Panc1 (cell line): ENCODE measurements around the gene NET1. TPM values are rescaled to one million over a fixed set of nuclear protein-coding genes. Genes with fewer than 3 reads are reported as not detected.

Experiments
- ATAC-seq: fragments of 200-7000 bp; cut with Tn5 transposase; 2 replicates; pipeline ENCODE4 v1.9.1; 2020; ENCODE audit warnings: mild to moderate bottlenecking, moderate library complexity
- BruUV-seq: library from RNA; stranded (reverse); fragments of 400-500 nt; replicated peaks from 2 replicates; lab custom pipeline; 2021; lab: Mats Ljungman, UMichigan
- CTCF ChIA-PET: fragments of 300-600 bp; sonication (Branson Sonifier 250); formaldehyde crosslinking; loops from one replicate; lab custom pipeline; 2022; ENCODE audit warnings: antibody characterized with exemption; lab: Charles Lee
- POLR2A ChIA-PET: fragments of 300-600 bp; sonication (Branson Sonifier 250); formaldehyde crosslinking; loops from one replicate; lab custom pipeline; 2022; ENCODE audit warnings: antibody characterized with exemption; lab: Charles Lee
- DNase-seq: peaks from one replicate; pipeline ENCODE4 v3.0.0-alpha.2; 2010; ENCODE audit warnings: low read depth, low spot score
- H3K27ac ChIP-seq: 2 replicates; pipeline ENCODE4 v1.5.1; 2011; ENCODE audit warnings: mild to moderate bottlenecking, low read length, inconsistent platforms
- H3K27me3 ChIP-seq: fragments of 200-500 bp; sonication (Bioruptor generic); 2 replicates; pipeline ENCODE4 v1.6.0; 2014; ENCODE audit warnings: low read length, inconsistent platforms; ENCODE audit not compliant: control insufficient read depth, insufficient read depth
- H3K36me3 ChIP-seq: fragments of 200-500 bp; sonication (Bioruptor generic); 2 replicates; pipeline ENCODE4 v1.5.1; 2014; ENCODE audit warnings: inconsistent platforms, mild to moderate bottlenecking, low read length, moderate library complexity; ENCODE audit not compliant: control insufficient read depth, insufficient read depth
- H3K4me1 ChIP-seq: 2 replicates; pipeline ENCODE4 v1.5.1; 2011; ENCODE audit warnings: inconsistent platforms, mild to moderate bottlenecking, low read length, moderate library complexity; ENCODE audit not compliant: control insufficient read depth, insufficient read depth
- H3K4me3 ChIP-seq, 2 experiments: 2 replicates each; pipeline ENCODE4 v1.5.1; 2011 to 2012; ENCODE audit warnings: low read depth in 2 of 2, low read length in 2 of 2, mild to moderate bottlenecking in 2 of 2, inconsistent platforms in 1 of 2, moderate library complexity in 1 of 2
- H3K9me3 ChIP-seq: fragments of 200-500 bp; sonication (Bioruptor generic); 2 replicates; pipeline ENCODE4 v1.5.1; 2014; ENCODE audit warnings: low read depth, mild to moderate bottlenecking, inconsistent platforms, low read length, moderate library complexity; ENCODE audit not compliant: control insufficient read depth, insufficient read depth
- CTCF ChIP-seq: fragments of 450-650 bp; IDR thresholded peaks from 2 replicates; pipeline ENCODE4 v1.5.1; 2017; ENCODE audit warnings: mild to moderate bottlenecking
- POLR2AphosphoS5 ChIP-seq: IDR thresholded peaks from 2 replicates; pipeline ENCODE4 v1.6.1; 2012; ENCODE audit warnings: mild to moderate bottlenecking, low read depth, low read length, moderate library complexity
- REST ChIP-seq, 2 experiments: IDR thresholded peaks; 2 replicates each; pipeline ENCODE4 v1.6.1; 2011 to 2012; ENCODE audit warnings: low read depth in 2 of 2, control low read depth in 1 of 2, low read length in 1 of 2, mild to moderate bottlenecking in 1 of 2, moderate library complexity in 1 of 2; ENCODE audit not compliant: insufficient read depth in 1 of 2
- SIN3A ChIP-seq: IDR thresholded peaks from 2 replicates; pipeline ENCODE4 v1.6.1; 2012; ENCODE audit warnings: low read depth, mild to moderate bottlenecking, low read length, moderate library complexity, borderline replicate concordance; ENCODE audit not compliant: insufficient read depth
- TCF7L2 ChIP-seq: IDR thresholded peaks from 2 replicates; pipeline ENCODE4 v1.6.1; 2011; ENCODE audit warnings: mild to moderate bottlenecking, low read depth, low read length, inconsistent platforms
- in situ Hi-C: cut with HindIII; loops from 2 replicates; pipeline ENCODE4 v1.10.0; 2016; ENCODE audit warnings: low sequenced_read_pairs, low pct_unique_long_range_greater_than_20kb
- intact Hi-C: fragments of 100-400 bp; cut with micrococcal nuclease; formaldehyde crosslinking; loops from one replicate; pipeline ENCODE4 v1.10.0; 2022; ENCODE audit not compliant: unreplicated experiment
- total RNA-seq: library from RNA; stranded (reverse); gene quantifications from one replicate; pipeline ENCODE4 v1.2.1, GENCODE V29; 2021; ENCODE audit not compliant: unreplicated experiment

NET1 gene
- total RNA-seq, 1 experiment from 2014 or later: 28.6 TPM

GRCh38 chr10:5464546-5464945, 52.2 kb downstream of the NET1 start:
- Histone ChIP-seq H3K4me1 (no peaks in the 10 kb centered on the region), H3K36me3 (no peaks in the 10 kb centered on the region), H3K27ac (no peak overlapping the region), H3K27me3 (no peaks in the 10 kb centered on the region), H3K4me3 (no peak overlapping the region), H3K9me3 (no peaks in the 10 kb centered on the region)
- DNase-seq: no peak
- CTCF ChIA-PET: no interaction called here
- BruUV-seq: no TSS peak
- intact Hi-C loops: no loop called here
- ATAC-seq: no peak
- POLR2A ChIA-PET: no interaction called here
- in situ Hi-C loops: no loop called here
- TF ChIP-seq CTCF: no peak

DNA sequence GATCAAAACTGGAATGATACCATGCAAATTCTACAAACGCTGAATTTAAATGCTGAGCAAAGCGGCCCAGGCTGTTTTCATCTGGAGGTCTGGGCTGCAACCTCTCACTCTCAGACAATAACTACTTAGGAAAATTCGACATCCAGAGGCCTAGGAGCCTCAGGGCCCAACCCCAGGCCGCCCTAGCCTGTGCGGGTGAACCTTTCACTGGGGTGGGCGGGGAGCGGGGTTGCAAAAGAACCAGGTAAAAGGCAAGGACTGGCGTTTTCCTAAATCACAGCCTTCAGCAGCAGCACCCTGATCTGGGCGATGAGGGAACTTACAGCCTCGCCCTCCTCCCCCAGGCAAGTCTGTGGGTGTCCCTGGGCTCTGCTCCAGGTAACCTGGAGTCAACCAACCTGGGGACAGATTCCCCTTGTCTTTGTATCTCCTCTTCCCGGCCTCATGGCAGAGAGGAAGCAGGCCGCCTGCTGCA, 53.7 kb downstream of the NET1 start:
- TF ChIP-seq POLR2AphosphoS5 (no peak), CTCF (no peak), TCF7L2 (no peak)
- ATAC-seq (no peak), DNase-seq (no peak)
- ChIA-PET POLR2A (no interaction called here), CTCF (no interaction called here)
- intact Hi-C loops (no loop called here), in situ Hi-C loops (no loop called here)
- Histone ChIP-seq H3K27me3 (no peaks in the 10 kb centered on the region), H3K36me3 (no peaks in the 10 kb centered on the region), H3K4me1 (no peaks in the 10 kb centered on the region), H3K27ac (no peak overlapping the region), H3K9me3 (no peaks in the 10 kb centered on the region), H3K4me3 (no peak overlapping the region)
- BruUV-seq: no TSS peak

GRCh38 chr10:5466451-5467206, 54.3 kb downstream of the NET1 start:
- in situ Hi-C loops: no loop called here
- Histone ChIP-seq H3K4me1 (no peaks in the 10 kb centered on the region), H3K4me3 (no peak overlapping the region), H3K27me3 (no peaks in the 10 kb centered on the region), H3K27ac (no peak overlapping the region), H3K9me3 (no peaks in the 10 kb centered on the region), H3K36me3 (no peaks in the 10 kb centered on the region)
- no TSS peak for BruUV-seq
- ATAC-seq (peak; percentile 53; the same call in 1 of the 2 replicates), DNase-seq (no peak)
- CTCF ChIA-PET: interaction anchor here (0.5 to 0.6 kb wide), 2 partner anchors 169 to 190 kb away, joined by 3 to 7 read pairs; no protein-coding TSS in a partner anchor
- intact Hi-C loops: no loop called here
- TF ChIP-seq SIN3A (no peak), CTCF (no peak), REST (IDR thresholded peaks at IDR 0.05; ENCODE audit: insufficient read depth in 1 of 2, low read depth in 2 of 2, low read length in 1 of 2) (no peak), POLR2AphosphoS5 (no peak), TCF7L2 (no peak)
- POLR2A ChIA-PET: no interaction called here
